Mucosa of stomach (tissue), 1 donor: Measurements from ENCODE around the gene S100A16.
"Not testable (repeated sequence)": the region's sequence is repeated elsewhere in the genome, so short reads cannot be mapped to it uniquely, and the experiment has no call there.

Source experiments
- H3K27me3 ChIP-seq: one replicate; pipeline ENCODE4 v1.7.0; 2013; ENCODE audit warnings: mild to moderate bottlenecking, low read length; ENCODE audit not compliant: control insufficient read depth, insufficient read depth
- H3K36me3 ChIP-seq: one replicate; pipeline ENCODE4 v1.7.0; 2013; ENCODE audit warnings: low read length; ENCODE audit not compliant: control insufficient read depth, insufficient read depth
- H3K4me1 ChIP-seq: one replicate; pipeline ENCODE4 v1.7.0; 2013; ENCODE audit warnings: mild to moderate bottlenecking, low read length; ENCODE audit not compliant: control insufficient read depth, insufficient read depth
- H3K4me3 ChIP-seq: one replicate; pipeline ENCODE4 v1.7.0; 2013; ENCODE audit warnings: low read length
- H3K9ac ChIP-seq: one replicate; pipeline ENCODE4 v1.7.0; 2013; ENCODE audit warnings: mild to moderate bottlenecking, low read length, moderate library complexity
- H3K9me3 ChIP-seq: one replicate; pipeline ENCODE4 v1.7.0; 2013; ENCODE audit warnings: mild to moderate bottlenecking, low read length, moderate library complexity; ENCODE audit not compliant: control insufficient read depth
- donor health status: Pancreatic carcinoma.

S100A16 gene

GRCh38 chr1:153575497-153575896 lies 37.4 kb downstream of the S100A16 start:
- H3K9me3 ChIP-seq, H3K4me3 ChIP-seq: not testable (repeated sequence)

GRCh38 chr1:153575081-153575491 lies 37.9 kb downstream of the S100A16 start:
- not testable (repeated sequence) for H3K9ac ChIP-seq, H3K4me1 ChIP-seq, H3K4me3 ChIP-seq, H3K27me3 ChIP-seq, H3K36me3 ChIP-seq, H3K9me3 ChIP-seq

More at GRCh38 chr1:153575497-153575896, 37.4 kb downstream of the S100A16 start:
- H3K4me1 ChIP-seq, H3K9ac ChIP-seq, H3K36me3 ChIP-seq, H3K27me3 ChIP-seq: not testable (repeated sequence)

GRCh38 chr1:153573351-153573750 lies 39.6 kb downstream of the S100A16 start:
- no peak overlapping the region for H3K4me3 ChIP-seq
- no peaks in the 10 kb centered on the region for H3K9me3 ChIP-seq
- no peaks in the 10 kb centered on the region for H3K36me3 ChIP-seq
- no peak overlapping the region for H3K9ac ChIP-seq
- peaks cover 12% of the 10 kb centered on the region for H3K4me1 ChIP-seq
- peaks cover 3% of the 10 kb centered on the region for H3K27me3 ChIP-seq

GRCh38 chr1:153572569-153573015 lies 40.3 kb downstream of the S100A16 start:
- Histone ChIP-seq H3K4me1 (peaks cover 15% of the 10 kb centered on the region), H3K9me3 (no peaks in the 10 kb centered on the region), H3K36me3 (no peaks in the 10 kb centered on the region), H3K27me3 (no peaks in the 10 kb centered on the region), H3K9ac (no peak overlapping the region), H3K4me3 (no peak overlapping the region)

- Histone ChIP-seq H3K9ac (no peak overlapping the region), H3K9me3 (no peaks in the 10 kb centered on the region), H3K4me3 (no peak overlapping the region), H3K36me3 (no peaks in the 10 kb centered on the region), H3K4me1 (peaks cover 23% of the 10 kb centered on the region), H3K27me3 (no peaks in the 10 kb centered on the region)
Observed at GRCh38 chr1:153571706-153572105, 41.2 kb downstream of the S100A16 start.

- no peak overlapping the region for H3K4me3 ChIP-seq
- peaks cover 31% of the 10 kb centered on the region for H3K4me1 ChIP-seq
- H3K36me3 ChIP-seq, result no peaks in the 10 kb centered on the region
- no peak overlapping the region for H3K9ac ChIP-seq
- no peaks in the 10 kb centered on the region for H3K9me3 ChIP-seq
- H3K27me3 ChIP-seq, result no peaks in the 10 kb centered on the region
Observed at GRCh38 chr1:153570874-153571273, 42.1 kb downstream of the S100A16 start.

GRCh38 chr1:153569465-153569864 lies 43.5 kb downstream of the S100A16 start:
- no peaks in the 10 kb centered on the region for H3K27me3 ChIP-seq
- no peak overlapping the region for H3K9ac ChIP-seq

GRCh38 chr1:153568367-153569099 lies 44.4 kb downstream of the S100A16 start:
- Histone ChIP-seq H3K27me3 (no peaks in the 10 kb centered on the region), H3K9me3 (no peaks in the 10 kb centered on the region), H3K4me1 (peaks cover 39% of the 10 kb centered on the region), H3K4me3 (peak overlapping the region; percentile 9), H3K9ac (peak overlapping the region; percentile 64), H3K36me3 (no peaks in the 10 kb centered on the region)

More at GRCh38 chr1:153569465-153569864, 43.5 kb downstream of the S100A16 start:
- H3K4me3 ChIP-seq, result no peak overlapping the region
- H3K9me3 ChIP-seq, result no peaks in the 10 kb centered on the region
- no peaks in the 10 kb centered on the region for H3K36me3 ChIP-seq
- peaks cover 39% of the 10 kb centered on the region for H3K4me1 ChIP-seq

GRCh38 chr1:153567621-153568366 lies 45.1 kb downstream of the S100A16 start:
- Histone ChIP-seq H3K27me3 (no peaks in the 10 kb centered on the region), H3K4me3 (peak overlapping the region; percentile 9), H3K4me1 (peaks cover 39% of the 10 kb centered on the region), H3K9me3 (no peaks in the 10 kb centered on the region), H3K9ac (peak overlapping the region; percentile 64), H3K36me3 (no peaks in the 10 kb centered on the region)

- H3K4me3 ChIP-seq, result no peak overlapping the region
- peaks cover 39% of the 10 kb centered on the region for H3K4me1 ChIP-seq
- no peaks in the 10 kb centered on the region for H3K36me3 ChIP-seq
- H3K9ac ChIP-seq, result peak overlapping the region; percentile 84
- H3K27me3 ChIP-seq, result no peaks in the 10 kb centered on the region
- H3K9me3 ChIP-seq, result no peaks in the 10 kb centered on the region
Observed at GRCh38 chr1:153566414-153567371, 46.2 kb downstream of the S100A16 start.

GRCh38 chr1:153565529-153566374 lies 47.2 kb downstream of the S100A16 start, which contains the start of gene S100A2:
TSS of gene S100A2 (minus strand) at chr1:153565844. CDS start at chr1:153563877, 1,967 bp downstream.
- H3K27me3 ChIP-seq, result no peaks in the 10 kb centered on the region
- H3K9ac ChIP-seq, result peak within 1 kb of the TSS; percentile 84
- H3K9me3 ChIP-seq, result no peaks in the 10 kb centered on the region
- H3K4me1 ChIP-seq, result peaks cover 39% of the 10 kb centered on the region
- H3K36me3 ChIP-seq, result no peaks in the 10 kb centered on the region
- no peak within 1 kb of the TSS for H3K4me3 ChIP-seq
